ENCODE data around the gene RAB8B. TPM values are rescaled to one million over a fixed set of nuclear protein-coding genes. Genes with fewer than 3 reads are reported as not detected.

The RAB8B gene
- total and polyA plus RNA-seq, 7 donors, result 2.5 to 18.1 (median 5.4) TPM

DNA sequence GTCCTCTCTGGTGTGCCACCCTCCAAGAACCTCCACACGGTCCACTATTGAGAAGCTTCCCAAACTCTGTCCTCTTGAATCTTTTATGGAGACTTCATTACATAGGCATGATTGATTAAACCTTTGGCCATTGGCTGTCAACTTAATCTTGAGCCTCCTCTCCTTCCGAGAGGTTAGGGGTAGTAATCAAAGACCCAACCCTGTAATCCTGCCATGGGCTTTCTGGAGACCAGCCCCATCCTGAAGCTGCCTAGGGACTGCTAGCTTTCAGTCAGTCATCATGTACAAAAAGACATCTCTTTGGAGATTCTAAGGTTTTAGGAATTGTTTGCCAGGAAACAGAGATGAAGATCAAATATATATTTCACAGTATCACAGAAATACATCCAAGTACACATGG lies 125.0 kb downstream of the RAB8B start:
- intact Hi-C loops (cut with DNase I), result no loop called here
- no peak overlapping the region for H3K4me3 ChIP-seq
- TF ChIP-seq, protein P1, sequence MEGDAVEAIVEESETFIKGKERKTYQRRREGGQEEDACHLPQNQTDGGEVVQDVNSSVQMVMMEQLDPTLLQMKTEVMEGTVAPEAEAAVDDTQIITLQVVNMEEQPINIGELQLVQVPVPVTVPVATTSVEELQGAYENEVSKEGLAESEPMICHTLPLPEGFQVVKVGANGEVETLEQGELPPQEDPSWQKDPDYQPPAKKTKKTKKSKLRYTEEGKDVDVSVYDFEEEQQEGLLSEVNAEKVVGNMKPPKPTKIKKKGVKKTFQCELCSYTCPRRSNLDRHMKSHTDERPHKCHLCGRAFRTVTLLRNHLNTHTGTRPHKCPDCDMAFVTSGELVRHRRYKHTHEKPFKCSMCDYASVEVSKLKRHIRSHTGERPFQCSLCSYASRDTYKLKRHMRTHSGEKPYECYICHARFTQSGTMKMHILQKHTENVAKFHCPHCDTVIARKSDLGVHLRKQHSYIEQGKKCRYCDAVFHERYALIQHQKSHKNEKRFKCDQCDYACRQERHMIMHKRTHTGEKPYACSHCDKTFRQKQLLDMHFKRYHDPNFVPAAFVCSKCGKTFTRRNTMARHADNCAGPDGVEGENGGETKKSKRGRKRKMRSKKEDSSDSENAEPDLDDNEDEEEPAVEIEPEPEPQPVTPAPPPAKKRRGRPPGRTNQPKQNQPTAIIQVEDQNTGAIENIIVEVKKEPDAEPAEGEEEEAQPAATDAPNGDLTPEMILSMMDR (IDR thresholded peaks at IDR 0.05), result no peak
- no peaks in the 10 kb centered on the region for H3K36me3 ChIP-seq (ENCODE audit: insufficient read depth in 1 of 2, low read depth in 1 of 2)
- WGBS, 3 donors, result 43 to 63% (median 57%) methylated on average over 2 of the region's 2 CpGs
- DNase-seq, result no peak
- no peak for ATAC-seq
- H3K27ac ChIP-seq, result no peak overlapping the region
- no peaks in the 10 kb centered on the region for H3K27me3 ChIP-seq (ENCODE audit: insufficient read depth in 3 of 3, low read length in 2 of 3)
- no peaks in the 10 kb centered on the region for H3K9me3 ChIP-seq
- H3K4me1 ChIP-seq, result no peaks in the 10 kb centered on the region

Other genes starting within 250 kb of the RAB8B start
- gene TPM1, start 146.9 kb upstream of the RAB8B start, total RNA-seq, result 1,000 to 10,000 TPM; 1,097 to 5,131 (median 2,563) TPM
- 1,000 to 10,000 TPM; 1,146 to 4,515 (median 3,805) TPM for gene TPM1, start 146.9 kb upstream of the RAB8B start, polyA plus RNA-seq
- 10 to 100 TPM; 23.0 to 44.0 (median 33.7) TPM for gene LACTB, start 67.7 kb upstream of the RAB8B start, total RNA-seq
- gene LACTB, start 67.7 kb upstream of the RAB8B start, polyA plus RNA-seq, result 10 to 100 TPM; 24.9 to 44.6 (median 29.7) TPM
- gene RPS27L, start 32.1 kb upstream of the RAB8B start, total RNA-seq, result 100 to 1,000 TPM in 3 of 4 donors, 10 to 100 TPM in 1; 97.0 to 169 (median 132) TPM
- 100 to 1,000 TPM in 2 of 3 donors, 10 to 100 TPM in 1; 33.1 to 186 (median 108) TPM for gene RPS27L, start 32.1 kb upstream of the RAB8B start, polyA plus RNA-seq
- gene APH1B, start 88.0 kb downstream of the RAB8B start, total RNA-seq, result 1 to 10 TPM; 3.8 to 7.0 (median 4.6) TPM
- gene APH1B, start 88.0 kb downstream of the RAB8B start, polyA plus RNA-seq, result 1 to 10 TPM; 1.2 to 2.8 (median 1.4) TPM
- gene CA12, start 192.2 kb downstream of the RAB8B start, total RNA-seq, result under 1 TPM; 0.08 to 0.17 (median 0.17) TPM
- gene CA12, start 192.2 kb downstream of the RAB8B start, polyA plus RNA-seq, result under 1 TPM; 0.01 to 0.25 (median 0.09) TPM

Data from psoas muscle (tissue), 8 donors.